IMR-90 (cell line): ENCODE measurements around the gene GRID1. TPM values are rescaled to one million over a fixed set of nuclear protein-coding genes. Genes with fewer than 3 reads are reported as not detected.

Source experiments
- ATAC-seq: fragments of 200-7000 bp; cut with Tn5 transposase; 2 replicates; pipeline ENCODE4 v1.9.1; 2020; ENCODE audit warnings: low read depth, mild to moderate bottlenecking, moderate library complexity
- BruUV-seq: library from RNA; stranded (reverse); fragments of 400-500 nt; replicated peaks from 2 replicates; lab custom pipeline; 2021; lab: Mats Ljungman, UMichigan
- CTCF ChIA-PET: fragments of 300-600 bp; formaldehyde crosslinking; extraction: SDS; loops from one replicate; lab custom pipeline; 2021; ENCODE audit warnings: antibody characterized with exemption; lab: Yijun Ruan, JAX
- POLR2A ChIA-PET: fragments of 300-600 bp; sonication (Branson Sonifier 250); formaldehyde crosslinking; loops from one replicate; lab custom pipeline; 2022; ENCODE audit warnings: antibody characterized with exemption; ENCODE audit not compliant: unreplicated experiment; lab: Charles Lee
- DNase-seq: peaks from one replicate; pipeline ENCODE4 v3.0.0; 2013
- H2AFZ ChIP-seq: replicated peaks from 2 replicates; pipeline ENCODE3; 2013; ENCODE audit warnings: low read length, mild to moderate bottlenecking; ENCODE audit not compliant: poor library complexity
- H2AK5ac ChIP-seq: 2 replicates; pipeline ENCODE4 v1.6.1; 2013; ENCODE audit warnings: low read depth, low read length, inconsistent platforms
- H2AK9ac ChIP-seq: replicated peaks from 2 replicates; pipeline ENCODE3; 2013; ENCODE audit warnings: mild to moderate bottlenecking, low read depth, low read length, moderate library complexity; ENCODE audit not compliant: poor library complexity
- H2BK120ac ChIP-seq: 2 replicates; pipeline ENCODE4 v1.6.1; 2013; ENCODE audit warnings: low read depth, low read length, inconsistent platforms
- H2BK15ac ChIP-seq: 3 replicates; pipeline ENCODE4 v1.6.1; 2013; ENCODE audit warnings: low read depth, low read length, inconsistent platforms
- H2BK20ac ChIP-seq: 2 replicates; pipeline ENCODE4 v1.6.1; 2013; ENCODE audit warnings: low read depth, mild to moderate bottlenecking, inconsistent platforms, low read length, moderate library complexity
- H2BK5ac ChIP-seq: 2 replicates; pipeline ENCODE4 v1.6.1; 2013; ENCODE audit warnings: mild to moderate bottlenecking, low read depth, low read length, inconsistent platforms; ENCODE audit not compliant: poor library complexity, severe bottlenecking
- H3K14ac ChIP-seq: replicated peaks from 2 replicates; pipeline ENCODE4 v1.6.1; 2013; ENCODE audit warnings: low read depth, low read length, inconsistent platforms
- H3K18ac ChIP-seq: 2 replicates; pipeline ENCODE4 v1.6.1; 2013; ENCODE audit warnings: low read depth, low read length, control low read depth
- H3K23ac ChIP-seq: 2 replicates; pipeline ENCODE4 v1.6.1; 2013; ENCODE audit warnings: low read depth, low read length, inconsistent platforms
- H3K27ac ChIP-seq: 2 replicates; pipeline ENCODE4 v1.5.1; 2013; ENCODE audit warnings: mild to moderate bottlenecking, control low read depth, low read length; ENCODE audit not compliant: insufficient read depth
- H3K27me3 ChIP-seq: 2 replicates; pipeline ENCODE4 v1.6.1; 2013; ENCODE audit warnings: low read length; ENCODE audit not compliant: control insufficient read depth, insufficient read depth
- H3K36me3 ChIP-seq: 2 replicates; pipeline ENCODE4 v1.6.1; 2013; ENCODE audit warnings: low read length, mixed read lengths; ENCODE audit not compliant: control insufficient read depth, insufficient read depth
- H3K4ac ChIP-seq: 2 replicates; pipeline ENCODE4 v1.6.1; 2013; ENCODE audit warnings: low read depth, low read length, inconsistent platforms
- H3K4me1 ChIP-seq: 2 replicates; pipeline ENCODE4 v1.6.1; 2013; ENCODE audit warnings: low read length, mixed read lengths; ENCODE audit not compliant: control insufficient read depth, insufficient read depth
- H3K4me2 ChIP-seq: 2 replicates; pipeline ENCODE4 v1.6.1; 2013; ENCODE audit warnings: low read depth, mild to moderate bottlenecking, control low read depth, low read length, moderate library complexity
- H3K4me3 ChIP-seq: 2 replicates; pipeline ENCODE4 v1.5.1; 2013; ENCODE audit warnings: low read depth, mild to moderate bottlenecking, control low read depth, low read length, moderate library complexity; ENCODE audit not compliant: insufficient read depth
- H3K56ac ChIP-seq: 2 replicates; pipeline ENCODE4 v1.6.1; 2013; ENCODE audit warnings: low read length, inconsistent platforms; ENCODE audit not compliant: insufficient read depth; ENCODE audit errors: extremely low read depth
- H3K79me1 ChIP-seq, 2 experiments: 2 replicates each; pipeline ENCODE4 v1.6.1; 2013; ENCODE audit warnings: low read length in 2 of 2, inconsistent platforms in 1 of 2, low read depth in 1 of 2
- H3K9ac ChIP-seq: 2 replicates; pipeline ENCODE4 v1.6.1; 2013; ENCODE audit warnings: low read depth, low read length, control low read depth
- H3K9me1 ChIP-seq: 2 replicates; pipeline ENCODE4 v1.6.1; 2013; ENCODE audit warnings: low read length, inconsistent platforms; ENCODE audit not compliant: insufficient read depth
- H3K9me3 ChIP-seq: 2 replicates; pipeline ENCODE4 v1.6.1; 2013; ENCODE audit warnings: low read length; ENCODE audit not compliant: control insufficient read depth, insufficient read depth
- H4K20me1 ChIP-seq: 2 replicates; pipeline ENCODE4 v1.6.1; 2013; ENCODE audit warnings: low read length, inconsistent platforms; ENCODE audit not compliant: insufficient read depth
- H4K5ac ChIP-seq: 2 replicates; pipeline ENCODE4 v1.6.1; 2013; ENCODE audit warnings: mild to moderate bottlenecking, low read depth, low read length, control low read depth
- H4K8ac ChIP-seq, 2 experiments: 2 replicates each; pipeline ENCODE4 v1.6.1; 2013; ENCODE audit warnings: low read depth in 2 of 2, low read length in 2 of 2, control low read depth in 1 of 2, inconsistent platforms in 1 of 2
- H4K91ac ChIP-seq: 2 replicates; pipeline ENCODE4 v1.6.1; 2013; ENCODE audit warnings: low read depth, low read length, inconsistent platforms; ENCODE audit not compliant: insufficient read depth
- BHLHE40 ChIP-seq: fragments of 150-350 bp; IDR thresholded peaks from 2 replicates; pipeline ENCODE4 v1.6.1; 2016; ENCODE audit warnings: mild to moderate bottlenecking, low read depth, low read length
- CHD1 ChIP-seq: IDR thresholded peaks from 2 replicates; pipeline ENCODE4 v1.6.1; 2012; ENCODE audit warnings: low read depth, low read length, improper control_type of control experiment
- ELK1 ChIP-seq: fragments of 150-350 bp; IDR thresholded peaks from 2 replicates; pipeline ENCODE4 v1.6.1; 2016; ENCODE audit warnings: low read depth, mild to moderate bottlenecking, low read length, moderate library complexity, borderline replicate concordance
- FOS ChIP-seq: fragments of 150-350 bp; IDR thresholded peaks from 2 replicates; pipeline ENCODE4 v1.6.1; 2016; ENCODE audit warnings: low read depth, low read length
- MAFK ChIP-seq: IDR thresholded peaks from 2 replicates; pipeline ENCODE4 v1.6.1; 2012; ENCODE audit warnings: low read depth, low read length, improper control_type of control experiment
- MAZ ChIP-seq: IDR thresholded peaks from 2 replicates; pipeline ENCODE4 v1.6.1; 2012; ENCODE audit warnings: low read depth, mild to moderate bottlenecking, low read length, improper control_type of control experiment, moderate library complexity, borderline replicate concordance
- MXI1 ChIP-seq: IDR thresholded peaks from 2 replicates; pipeline ENCODE4 v1.6.1; 2012; ENCODE audit warnings: low read depth, mild to moderate bottlenecking, low read length, moderate library complexity, borderline replicate concordance
- NFE2L2 ChIP-seq: fragments of 150-350 bp; IDR thresholded peaks from 2 replicates; pipeline ENCODE4 v1.6.1; 2016; ENCODE audit warnings: low read depth, mild to moderate bottlenecking, low read length
- POLR2A ChIP-seq: IDR thresholded peaks from 2 replicates; pipeline ENCODE4 v1.6.1; 2012; ENCODE audit warnings: mild to moderate bottlenecking, low read depth, low read length
- RAD21 ChIP-seq: IDR thresholded peaks from 2 replicates; pipeline ENCODE4 v1.6.1; 2012; ENCODE audit warnings: low read length, improper control_type of control experiment
- RCOR1 ChIP-seq: IDR thresholded peaks from 2 replicates; pipeline ENCODE4 v1.6.1; 2012; ENCODE audit warnings: mild to moderate bottlenecking, low read length, improper control_type of control experiment; ENCODE audit not compliant: insufficient replicate concordance
- RFX5 ChIP-seq: IDR thresholded peaks from 2 replicates; pipeline ENCODE4 v1.8.0; 2012; ENCODE audit warnings: low read depth, mild to moderate bottlenecking, low read length, moderate library complexity
- SMC3 ChIP-seq: fragments of 150-350 bp; IDR thresholded peaks from 2 replicates; pipeline ENCODE4 v1.6.1; 2016; ENCODE audit warnings: low read depth, mild to moderate bottlenecking, antibody characterized with exemption, low read length, moderate library complexity
- WGBS, 2 experiments: methylation state at CpG; one replicate each; pipeline versions ENCODE4 v1.1.5 to v1.1.7; 2013; ENCODE audit warnings: missing lambda C conversion rate in 2 of 2; ENCODE audit not compliant: insufficient read length in 1 of 2; ENCODE audit errors: extremely low coverage in 2 of 2; 5-methylcytosine and 5-hydroxymethylcytosine counted together
- dilution Hi-C: fragments of 300-500 bp; cut with HindIII; formaldehyde crosslinking; loops from one replicate; pipeline ENCODE4 v1.14.3; 2018; ENCODE audit warnings: low sequenced_read_pairs; ENCODE audit not compliant: unreplicated experiment
- in situ Hi-C: fragments of 300-500 bp; cut with MboI; formaldehyde crosslinking; loops from 3 replicates; pipeline ENCODE4 v1.14.3; 2019; ENCODE audit warnings: low sequenced_read_pairs, inconsistent platforms, mixed read lengths
- intact Hi-C: fragments of 100-400 bp; cut with micrococcal nuclease; formaldehyde crosslinking; loops from 2 replicates; pipeline ENCODE4 v1.10.0; 2022
- polyA plus RNA-seq, 3 experiments: library from polyadenylated mRNA; depleted of rRNA; stranded (reverse); fragments of >200 nt; gene quantifications; 2 replicates each; pipeline ENCODE4 v1.2.3, GENCODE V29; 2012; ENCODE audit warnings: low replicate concordance in 1 of 3
- total RNA-seq: library from RNA; depleted of rRNA; stranded (reverse); fragments of >200 nt; gene quantifications from 2 replicates; pipeline ENCODE4 v1.2.3, GENCODE V29; 2012
- TF ChIP-seq, protein P1 (sequence below): fragments of 150-350 bp; IDR thresholded peaks from 2 replicates; pipeline ENCODE4 v1.6.1; 2017; ENCODE audit warnings: mild to moderate bottlenecking, antibody characterized with exemption, low read length, low read depth
- TF ChIP-seq, protein P2 (sequence below): conservative IDR thresholded peaks from 2 replicates; pipeline ENCODE4 v1.5.1; 2012; ENCODE audit warnings: mild to moderate bottlenecking, low read depth, low read length, improper control_type of control experiment

The GRID1 gene
- total and polyA plus RNA-seq, 2 of the 4 experiments (the other 2 are of a cell fraction) = not detected

GRCh38 chr10:86058964-86059363 lies 307.6 kb downstream of the GRID1 start:
- POLR2A ChIA-PET = no interaction called here
- no peaks in the 10 kb centered on the region for H3K9me1 ChIP-seq

More at GRCh38 chr10:86058964-86059363, 307.6 kb downstream of the GRID1 start:
- Histone ChIP-seq H3K14ac (no peak overlapping the region), H3K23ac (no peak overlapping the region), H3K9ac (no peak overlapping the region), H3K4me1 (no peaks in the 10 kb centered on the region), H2AFZ (no peak overlapping the region), H4K8ac (no peak overlapping the region), H4K91ac (no peak overlapping the region), H3K79me1 (no peaks in the 10 kb centered on the region), H4K20me1 (no peaks in the 10 kb centered on the region), H2AK5ac (no peak overlapping the region), H2BK15ac (no peak overlapping the region), H2BK5ac (no peak overlapping the region), H3K18ac (no peak overlapping the region), H3K56ac (no peak overlapping the region), H3K4me3 (no peak overlapping the region), H2BK20ac (no peak overlapping the region), H2AK9ac (no peak overlapping the region), H3K9me3 (peaks cover 7% of the 10 kb centered on the region; the same call in 1 of the 2 replicates), H3K27me3 (no peaks in the 10 kb centered on the region), H3K4me2 (no peak overlapping the region), H4K5ac (no peak overlapping the region), H2BK120ac (no peak overlapping the region), H3K4ac (no peak overlapping the region), H3K27ac (no peak overlapping the region), H3K36me3 (no peaks in the 10 kb centered on the region)
- dilution Hi-C loops = no loop called here
- ATAC-seq (no peak), DNase-seq (no peak)
- no TSS peak for BruUV-seq
- no peak for TF ChIP-seq ELK1
- no peak for TF ChIP-seq RCOR1
- TF ChIP-seq FOS = no peak
- no peak for TF ChIP-seq BHLHE40
- TF ChIP-seq, protein P1, sequence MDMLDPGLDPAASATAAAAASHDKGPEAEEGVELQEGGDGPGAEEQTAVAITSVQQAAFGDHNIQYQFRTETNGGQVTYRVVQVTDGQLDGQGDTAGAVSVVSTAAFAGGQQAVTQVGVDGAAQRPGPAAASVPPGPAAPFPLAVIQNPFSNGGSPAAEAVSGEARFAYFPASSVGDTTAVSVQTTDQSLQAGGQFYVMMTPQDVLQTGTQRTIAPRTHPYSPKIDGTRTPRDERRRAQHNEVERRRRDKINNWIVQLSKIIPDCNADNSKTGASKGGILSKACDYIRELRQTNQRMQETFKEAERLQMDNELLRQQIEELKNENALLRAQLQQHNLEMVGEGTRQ = no peak
- TF ChIP-seq POLR2A = no peak
- no peak for TF ChIP-seq MXI1
- TF ChIP-seq MAFK = no peak
- TF ChIP-seq SMC3 = no peak
- TF ChIP-seq, protein P2, sequence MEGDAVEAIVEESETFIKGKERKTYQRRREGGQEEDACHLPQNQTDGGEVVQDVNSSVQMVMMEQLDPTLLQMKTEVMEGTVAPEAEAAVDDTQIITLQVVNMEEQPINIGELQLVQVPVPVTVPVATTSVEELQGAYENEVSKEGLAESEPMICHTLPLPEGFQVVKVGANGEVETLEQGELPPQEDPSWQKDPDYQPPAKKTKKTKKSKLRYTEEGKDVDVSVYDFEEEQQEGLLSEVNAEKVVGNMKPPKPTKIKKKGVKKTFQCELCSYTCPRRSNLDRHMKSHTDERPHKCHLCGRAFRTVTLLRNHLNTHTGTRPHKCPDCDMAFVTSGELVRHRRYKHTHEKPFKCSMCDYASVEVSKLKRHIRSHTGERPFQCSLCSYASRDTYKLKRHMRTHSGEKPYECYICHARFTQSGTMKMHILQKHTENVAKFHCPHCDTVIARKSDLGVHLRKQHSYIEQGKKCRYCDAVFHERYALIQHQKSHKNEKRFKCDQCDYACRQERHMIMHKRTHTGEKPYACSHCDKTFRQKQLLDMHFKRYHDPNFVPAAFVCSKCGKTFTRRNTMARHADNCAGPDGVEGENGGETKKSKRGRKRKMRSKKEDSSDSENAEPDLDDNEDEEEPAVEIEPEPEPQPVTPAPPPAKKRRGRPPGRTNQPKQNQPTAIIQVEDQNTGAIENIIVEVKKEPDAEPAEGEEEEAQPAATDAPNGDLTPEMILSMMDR = no peak
- no peak for TF ChIP-seq MAZ
- TF ChIP-seq CHD1 = no peak
- no peak for TF ChIP-seq RFX5
- no peak for TF ChIP-seq NFE2L2
- no peak for TF ChIP-seq RAD21
- in situ Hi-C loops = no loop called here
- intact Hi-C loops = no loop called here
- CTCF ChIA-PET = no interaction called here
- WGBS, 2 experiments = 57% methylated on average over 5 of the region's 5 CpGs; no CpG with 5 or more reads in 1 of the 2 experiments
